Dedifferentiated amniotic fluid mesenchymal stem cell (primary cell): ENCODE results near the gene ZNF615.
"Not testable (repeated sequence)": the region's sequence is repeated elsewhere in the genome, so short reads cannot be mapped to it uniquely, and the experiment has no call there.

Source experiments
- DNase-seq: peaks from one replicate; pipeline ENCODE4 v3.0.0-alpha.2; 2016; ENCODE audit errors: extremely low spot score

The ZNF615 gene

DNA sequence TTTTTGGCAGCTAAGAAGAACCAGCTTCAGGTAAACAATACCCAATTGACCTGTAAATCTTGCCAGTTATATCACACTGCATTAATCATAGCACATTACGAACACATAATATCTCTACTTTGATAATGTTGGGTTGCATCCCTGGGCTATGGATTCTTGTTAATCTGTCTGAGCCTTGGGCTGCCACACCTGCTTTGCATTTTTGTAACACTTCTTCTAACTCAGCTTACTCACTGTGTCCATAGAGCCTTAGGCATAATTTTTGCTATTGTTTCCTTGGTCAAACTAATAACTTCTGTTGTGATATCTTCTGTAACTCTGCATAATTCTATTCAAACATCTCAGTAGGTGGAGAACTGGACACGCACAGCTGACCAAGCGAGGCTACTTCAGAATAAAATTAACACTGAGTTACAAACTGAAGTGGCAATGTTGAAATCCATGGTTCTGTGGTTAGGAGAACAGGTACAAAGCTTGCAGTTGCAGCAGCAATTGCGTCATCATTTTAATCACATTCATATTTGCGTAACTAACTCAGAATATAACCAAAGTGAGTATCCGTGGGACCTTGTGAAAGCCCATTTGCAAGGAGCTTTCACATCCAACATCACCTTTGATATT lies 27.8 kb downstream of the ZNF615 start:
- DNase-seq = no peak

DNA sequence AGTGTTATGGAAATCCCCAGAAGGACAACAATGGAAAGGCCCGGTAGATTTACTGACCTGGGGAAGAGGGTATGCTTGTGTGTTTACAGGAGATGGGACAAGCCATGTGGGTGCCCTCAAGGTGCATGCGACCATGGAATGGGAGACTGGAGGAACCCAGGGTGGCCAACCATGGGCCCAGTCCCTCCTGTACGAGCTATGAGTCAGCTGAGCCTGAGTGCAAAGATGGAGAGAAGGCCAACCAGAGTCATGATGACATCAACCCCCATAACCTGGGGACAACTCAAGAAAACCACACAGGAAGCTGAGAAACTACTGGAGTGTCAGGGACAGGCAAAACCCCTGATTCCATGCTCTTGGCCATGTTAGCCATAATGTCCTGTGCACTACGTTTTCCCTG lies 29.1 kb downstream of the ZNF615 start:
- DNase-seq = no peak

DNA sequence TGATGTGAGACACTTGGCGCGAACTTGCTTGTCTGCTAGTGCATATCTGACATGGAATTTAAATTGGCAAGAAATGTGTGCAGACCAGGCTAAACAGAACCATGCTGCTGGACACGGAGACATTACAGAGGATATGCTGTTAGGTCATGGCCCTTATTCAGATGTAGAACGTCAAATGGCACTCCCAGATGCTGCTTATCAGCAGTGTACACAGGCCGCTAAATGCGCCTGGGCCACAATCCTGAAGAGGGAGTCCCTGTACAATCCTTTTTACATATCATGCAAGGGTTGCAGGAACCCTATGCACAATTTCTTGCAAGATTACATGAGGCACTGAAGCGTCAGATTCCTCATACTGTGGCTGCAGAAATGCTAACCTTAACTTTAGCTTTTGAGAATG lies 30.7 kb downstream of the ZNF615 start:
- DNase-seq = no peak

DNA sequence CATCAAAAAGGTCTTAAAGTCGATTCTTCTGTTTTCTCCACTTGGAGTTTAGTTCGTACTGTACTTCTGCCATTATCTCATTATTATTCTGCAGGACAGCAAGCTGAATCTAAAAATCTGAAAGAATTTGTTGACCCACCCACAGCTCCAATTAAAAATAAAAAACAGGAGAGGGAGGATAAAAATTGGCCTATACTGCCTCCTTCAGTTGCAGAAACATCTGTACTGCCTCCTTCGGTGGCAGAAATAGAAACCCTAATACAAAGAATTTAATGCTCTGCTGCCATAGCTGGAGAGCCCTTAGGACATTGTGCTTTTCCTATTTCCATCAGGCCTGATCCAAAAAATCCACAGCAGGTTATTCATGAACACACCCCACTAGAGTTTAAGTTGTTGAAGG lies 31.2 kb downstream of the ZNF615 start:
- no peak for DNase-seq

DNA sequence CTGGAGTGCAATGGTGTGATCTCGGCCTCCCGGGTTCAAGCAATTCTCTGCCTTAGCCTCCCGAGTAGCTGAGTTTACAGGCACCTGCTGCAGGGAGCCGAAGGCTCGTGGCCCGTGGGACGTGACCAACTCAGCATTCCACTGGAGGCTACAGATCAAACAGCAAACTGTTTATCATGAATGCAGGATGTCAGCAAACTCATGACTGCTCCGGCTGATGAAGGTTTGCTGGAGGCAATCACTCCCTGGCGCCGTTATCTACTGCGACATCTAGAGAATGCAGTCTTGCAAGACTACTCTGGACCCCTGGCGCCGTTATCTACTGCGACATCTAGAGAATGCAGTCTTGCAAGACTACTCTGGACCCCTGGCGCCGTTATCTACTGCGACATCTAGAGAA lies 32.2 kb downstream of the ZNF615 start:
- DNase-seq = not testable (repeated sequence)

DNA sequence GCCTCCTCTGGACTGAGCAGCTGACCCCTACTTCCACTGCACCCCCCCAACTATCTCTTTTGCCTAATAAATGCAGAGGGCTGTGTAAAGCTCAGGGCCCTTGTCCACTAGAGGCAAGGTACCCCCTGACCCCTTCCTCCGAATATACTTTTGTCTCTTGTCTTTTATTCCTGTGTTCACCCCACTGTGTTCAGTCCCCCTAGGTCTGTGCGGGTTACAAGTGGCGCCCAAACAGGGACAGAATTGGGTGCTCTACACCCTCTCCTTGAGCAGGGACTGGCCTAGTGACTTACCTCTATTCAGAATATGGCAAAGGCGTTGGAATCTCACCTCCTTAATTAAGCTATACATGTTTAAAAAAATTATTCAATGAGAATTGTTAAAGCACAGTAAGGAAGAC lies 36.4 kb downstream of the ZNF615 start:
- no peak for DNase-seq

DNA sequence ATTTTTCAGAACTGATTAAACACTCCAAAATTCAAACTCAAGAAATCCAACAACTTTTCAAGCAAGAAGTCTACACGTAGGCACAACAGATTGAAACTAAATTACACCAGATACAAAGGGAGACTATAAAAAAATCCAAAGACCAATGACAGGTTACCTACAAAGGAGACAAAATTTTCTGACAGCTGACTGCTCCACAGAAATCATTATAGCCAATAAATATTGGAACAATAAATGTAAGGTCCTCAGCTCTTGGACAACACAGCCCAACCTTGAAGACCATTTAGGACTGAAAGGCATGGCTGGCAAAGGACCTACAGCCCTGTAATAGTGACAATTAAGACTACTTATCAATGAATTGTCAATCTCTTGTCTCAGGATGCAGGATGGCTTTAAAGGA lies 37.3 kb downstream of the ZNF615 start:
- no peak for DNase-seq

DNA sequence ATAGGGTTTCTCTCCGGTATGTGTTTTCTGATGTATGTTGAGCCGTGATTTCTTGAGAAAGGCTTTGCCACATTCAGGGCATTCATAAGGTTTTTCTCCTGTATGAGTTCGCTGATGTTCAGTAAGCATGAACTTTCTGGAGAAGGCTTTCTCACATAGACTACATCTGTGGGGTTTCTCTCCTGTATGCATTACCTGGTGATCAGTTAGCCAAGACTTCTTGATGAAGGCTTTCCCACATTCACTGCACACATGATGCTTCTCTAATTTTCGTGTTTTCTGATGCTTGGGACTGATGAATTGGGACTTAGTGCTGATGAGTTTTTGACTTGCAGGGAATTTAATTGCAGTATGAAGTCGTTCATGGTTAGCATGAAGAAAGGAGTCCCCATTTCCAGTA lies 42.4 kb downstream of the ZNF615 start:
- no peak for DNase-seq

DNA sequence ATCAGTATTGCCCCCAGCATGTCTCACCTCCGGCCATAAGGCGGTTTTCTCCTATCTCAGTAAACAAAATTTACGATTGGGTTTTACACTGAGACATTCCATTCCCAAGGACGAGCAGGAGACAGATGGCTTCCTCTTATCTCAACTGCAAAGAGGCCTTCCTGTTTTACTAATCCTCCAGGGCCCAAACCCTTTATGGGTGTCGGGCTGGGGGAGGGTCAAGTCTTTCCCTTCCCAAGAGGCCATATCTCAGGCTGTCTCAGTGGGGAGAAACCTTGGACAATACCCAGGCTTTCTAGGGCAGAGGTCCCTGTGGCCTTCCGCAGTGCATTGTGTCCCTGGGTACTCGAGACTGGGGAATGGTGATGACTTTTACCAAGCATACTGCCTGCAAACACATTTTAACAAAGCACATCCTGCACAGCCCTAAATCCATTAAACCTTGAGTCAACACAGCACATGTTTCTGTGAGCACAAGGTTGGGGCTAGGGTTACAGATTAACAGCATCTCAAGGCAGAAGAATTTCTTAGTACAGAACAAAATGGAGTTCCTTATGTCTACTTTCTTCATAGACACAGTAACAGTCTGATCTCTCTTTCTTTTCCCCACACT lies 47.3 kb downstream of the ZNF615 start:
- DNase-seq = not testable (repeated sequence)

DNA sequence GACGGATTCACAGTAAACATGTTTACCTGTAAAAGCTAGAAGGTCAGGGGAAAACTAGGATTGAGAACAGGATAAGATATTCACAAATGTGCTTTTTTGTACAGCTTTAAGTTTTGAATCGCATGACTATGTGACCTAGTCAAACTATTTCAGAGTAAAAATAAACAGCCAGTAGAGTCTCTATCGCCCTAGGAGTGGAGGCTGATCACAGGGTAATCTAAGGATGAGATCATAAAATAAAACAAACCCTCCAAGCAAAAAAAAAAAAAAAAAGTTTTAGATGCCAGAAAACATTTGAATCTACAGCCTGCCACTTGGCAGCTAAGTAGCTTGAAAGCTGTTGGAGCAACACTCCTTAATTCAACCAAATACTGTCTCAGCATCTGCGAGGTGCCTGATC lies 48.2 kb downstream of the ZNF615 start:
- no peak for DNase-seq

DNA sequence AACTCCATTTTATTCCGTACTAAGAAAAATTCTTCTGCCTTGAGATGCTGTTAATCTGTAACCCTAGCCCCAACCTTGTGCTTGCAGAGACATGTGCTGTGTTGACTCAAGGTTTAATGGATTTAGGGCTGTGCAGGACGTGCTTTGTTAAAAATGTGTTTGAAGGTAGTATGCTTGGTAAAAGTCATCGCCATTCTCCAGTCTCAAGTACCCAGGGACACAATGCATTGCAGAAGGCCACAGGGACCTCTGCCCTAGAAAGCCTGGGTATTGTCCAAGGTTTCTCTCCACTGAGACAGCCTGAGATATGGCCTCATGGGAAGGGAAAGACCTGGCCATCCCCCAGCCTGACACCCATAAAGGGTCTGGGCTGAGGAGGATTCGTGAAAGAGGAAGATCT lies 50.2 kb downstream of the ZNF615 start:
- not testable (repeated sequence) for DNase-seq

DNA sequence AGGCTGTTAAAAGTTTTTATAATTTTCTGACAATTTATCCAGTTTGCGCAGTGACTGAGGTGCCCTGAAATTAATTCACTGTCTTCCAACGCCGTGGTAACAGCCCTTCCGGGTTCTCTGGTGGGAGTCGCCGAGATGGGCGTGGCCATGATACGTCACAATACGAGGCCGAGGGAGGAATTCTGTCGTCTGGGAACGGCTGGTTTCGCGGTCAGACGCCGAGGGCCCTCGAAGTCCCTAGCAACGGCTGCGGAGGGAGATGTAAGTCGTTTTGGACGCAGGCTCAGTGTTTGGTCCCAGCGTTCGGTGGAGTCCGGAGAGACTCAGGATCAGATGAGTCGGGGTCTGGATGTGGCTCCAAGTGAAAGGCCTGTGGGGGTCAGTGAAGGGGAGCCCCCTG lies 59.0 kb downstream of the ZNF615 start:
- DNase-seq = no peak

DNA sequence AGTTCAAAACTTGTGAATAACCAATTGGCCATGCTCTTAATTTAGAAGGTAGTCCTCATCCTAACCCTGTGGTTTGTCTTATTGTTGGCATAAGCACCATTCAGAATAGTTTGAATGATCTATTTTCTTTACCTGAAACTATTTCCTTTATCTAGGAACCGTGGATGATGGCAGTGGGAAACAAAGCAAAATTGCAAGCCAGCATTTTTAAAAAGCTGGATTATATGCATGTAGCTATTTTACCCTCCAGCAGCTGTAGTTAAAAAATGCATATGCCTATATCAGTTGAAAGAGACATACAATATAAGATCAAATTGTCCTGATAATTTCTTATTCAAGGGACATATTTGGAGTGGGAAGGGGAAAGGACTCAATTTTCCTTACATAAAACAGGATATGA lies 61.4 kb downstream of the ZNF615 start:
- DNase-seq = no peak

DNA sequence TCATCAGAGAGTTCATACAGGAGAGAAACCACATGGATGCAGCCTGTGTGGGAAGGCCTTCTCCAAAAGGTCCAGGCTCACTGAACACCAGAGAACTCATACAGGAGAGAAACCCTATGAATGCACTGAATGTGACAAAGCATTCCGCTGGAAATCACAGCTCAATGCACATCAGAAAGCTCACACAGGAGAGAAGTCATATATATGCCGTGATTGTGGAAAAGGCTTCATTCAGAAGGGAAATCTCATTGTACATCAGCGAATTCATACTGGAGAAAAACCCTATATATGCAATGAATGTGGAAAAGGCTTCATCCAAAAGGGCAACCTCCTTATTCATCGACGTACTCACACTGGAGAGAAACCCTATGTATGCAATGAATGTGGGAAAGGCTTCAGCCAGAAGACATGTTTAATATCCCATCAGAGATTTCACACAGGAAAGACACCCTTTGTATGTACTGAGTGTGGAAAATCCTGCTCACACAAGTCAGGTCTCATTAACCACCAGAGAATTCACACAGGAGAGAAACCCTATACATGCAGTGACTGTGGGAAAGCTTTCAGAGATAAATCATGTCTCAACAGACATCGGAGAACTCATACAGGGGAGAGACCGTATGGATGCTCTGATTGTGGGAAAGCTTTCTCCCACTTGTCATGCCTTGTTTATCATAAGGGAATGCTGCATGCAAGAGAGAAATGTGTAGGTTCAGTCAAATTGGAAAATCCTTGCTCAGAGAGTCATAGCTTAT lies 63.0 kb downstream of the ZNF615 start:
- no peak for DNase-seq
